HEK293 (cell line): ENCODE measurements around the gene METTL8.

Experiments used
- CTCF ChIA-PET: fragments of 350-600 bp; formaldehyde crosslinking; extraction: SDS; loops from one replicate; lab custom pipeline; 2021; ENCODE audit warnings: antibody characterized with exemption; lab: Yijun Ruan, JAX
- POLR2A ChIA-PET: fragments of 300-600 bp; formaldehyde crosslinking; extraction: SDS; loops from one replicate; lab custom pipeline; 2020; ENCODE audit warnings: antibody characterized with exemption, inconsistent platforms; lab: Yijun Ruan, JAX
- H3K27ac ChIP-seq: fragments of 200-500 bp; sonication (Bioruptor generic); 2 replicates; pipeline ENCODE4 v1.5.1; 2014; ENCODE audit warnings: low read depth, low read length, control low read depth, inconsistent platforms; ENCODE audit errors: extremely low read depth
- H3K36me3 ChIP-seq, 2 experiments: fragments of 200-500 bp in 1 of 2; sonication (Bioruptor generic) in 1 of 2; 1 replicate in 1 of 2; 2 replicates in 1 of 2; pipeline ENCODE4 v1.5.1; 2014 to 2017; ENCODE audit warnings: inconsistent platforms in 2 of 2, low read length in 2 of 2; ENCODE audit not compliant: control insufficient read depth in 2 of 2, insufficient read depth in 1 of 2
- H3K4me1 ChIP-seq: fragments of 200-500 bp; sonication (Bioruptor generic); 2 replicates; pipeline ENCODE4 v1.5.1; 2014; ENCODE audit warnings: mild to moderate bottlenecking, low read length, inconsistent platforms; ENCODE audit not compliant: control insufficient read depth, insufficient read depth
- H3K4me3 ChIP-seq: 2 replicates; pipeline ENCODE4 v1.5.1; 2011; ENCODE audit warnings: low read depth, mild to moderate bottlenecking, control low read depth, low read length, moderate library complexity
- H3K9me3 ChIP-seq: fragments of 200-500 bp; sonication (Bioruptor generic); 2 replicates; pipeline ENCODE4 v1.5.1; 2014; ENCODE audit warnings: low read depth, low read length, inconsistent platforms; ENCODE audit not compliant: control insufficient read depth, insufficient read depth
- BCL11A ChIP-seq: fragments of 450-650 bp; formaldehyde crosslinking; IDR thresholded peaks from 2 replicates; pipeline ENCODE4 v1.5.1; 2016; ENCODE audit warnings: low read depth, missing biosample characterization, missing genetic modification characterization
- FEZF1 ChIP-seq: fragments of 450-650 bp; formaldehyde crosslinking; IDR thresholded peaks from 2 replicates; pipeline ENCODE4 v1.5.1; 2016; ENCODE audit warnings: missing biosample characterization, missing genetic modification characterization
- GLI4 ChIP-seq: fragments of 450-650 bp; formaldehyde crosslinking; IDR thresholded peaks from 2 replicates; pipeline ENCODE4 v1.5.1; 2016; ENCODE audit warnings: missing biosample characterization, missing genetic modification characterization
- KLF10 ChIP-seq: fragments of 450-650 bp; IDR thresholded peaks from 2 replicates; pipeline ENCODE4 v1.5.1; 2018; ENCODE audit warnings: missing biosample characterization, mild to moderate bottlenecking, missing genetic modification characterization
- KLF8 ChIP-seq: fragments of 450-650 bp; formaldehyde crosslinking; IDR thresholded peaks from 2 replicates; pipeline ENCODE4 v1.5.1; 2016; ENCODE audit warnings: missing biosample characterization, missing genetic modification characterization
- OVOL3 ChIP-seq: fragments of 450-650 bp; formaldehyde crosslinking; IDR thresholded peaks from 2 replicates; pipeline ENCODE4 v1.5.1; 2016; ENCODE audit warnings: missing biosample characterization, missing genetic modification characterization
- PBX3 ChIP-seq: sonication (generic); formaldehyde crosslinking; IDR thresholded peaks from 2 replicates; pipeline ENCODE4 v1.8.1; 2022; ENCODE audit warnings: mild to moderate bottlenecking, moderate library complexity, missing genetic modification reagents
- ZNF157 ChIP-seq: fragments of 450-650 bp; formaldehyde crosslinking; IDR thresholded peaks from 2 replicates; pipeline ENCODE4 v1.5.1; 2016; ENCODE audit warnings: missing biosample characterization, missing genetic modification characterization
- ZNF175 ChIP-seq: fragments of 450-650 bp; formaldehyde crosslinking; IDR thresholded peaks from 2 replicates; pipeline ENCODE4 v1.5.1; 2016; ENCODE audit warnings: missing biosample characterization, missing genetic modification characterization
- ZNF2 ChIP-seq: fragments of 450-650 bp; formaldehyde crosslinking; IDR thresholded peaks from 2 replicates; pipeline ENCODE4 v1.5.1; 2016; ENCODE audit warnings: missing biosample characterization, missing genetic modification characterization
- ZNF202 ChIP-seq: fragments of 450-650 bp; formaldehyde crosslinking; IDR thresholded peaks from 2 replicates; pipeline ENCODE4 v1.5.1; 2016; ENCODE audit warnings: missing biosample characterization, missing genetic modification characterization, borderline replicate concordance
- ZNF266 ChIP-seq: fragments of 450-650 bp; formaldehyde crosslinking; IDR thresholded peaks from 2 replicates; pipeline ENCODE4 v1.5.1; 2016; ENCODE audit warnings: missing biosample characterization, missing genetic modification characterization, low read depth
- ZNF449 ChIP-seq: fragments of 450-650 bp; formaldehyde crosslinking; IDR thresholded peaks from 2 replicates; pipeline ENCODE4 v1.5.1; 2017; ENCODE audit warnings: missing biosample characterization, mild to moderate bottlenecking, missing genetic modification characterization, moderate library complexity
- ZNF529 ChIP-seq: fragments of 450-650 bp; formaldehyde crosslinking; IDR thresholded peaks from 2 replicates; pipeline ENCODE4 v1.5.1; 2017; ENCODE audit warnings: missing genetic modification characterization, missing biosample characterization; ENCODE audit not compliant: insufficient replicate concordance
- ZNF560 ChIP-seq: fragments of 450-650 bp; formaldehyde crosslinking; IDR thresholded peaks from 2 replicates; pipeline ENCODE4 v1.5.1; 2017; ENCODE audit warnings: missing biosample characterization, missing genetic modification characterization, borderline replicate concordance
- ZNF561 ChIP-seq: fragments of 450-650 bp; IDR thresholded peaks from 2 replicates; pipeline ENCODE4 v1.5.1; 2018; ENCODE audit warnings: missing biosample characterization, missing genetic modification characterization, borderline replicate concordance
- ZNF624 ChIP-seq: fragments of 450-650 bp; formaldehyde crosslinking; IDR thresholded peaks from 2 replicates; pipeline ENCODE4 v1.5.1; 2017; ENCODE audit warnings: missing biosample characterization, missing genetic modification characterization
- ZNF670 ChIP-seq: fragments of 450-650 bp; formaldehyde crosslinking; IDR thresholded peaks from 2 replicates; pipeline ENCODE4 v1.5.1; 2016; ENCODE audit warnings: missing biosample characterization, missing genetic modification characterization, low read depth
- ZNF701 ChIP-seq: fragments of 450-650 bp; formaldehyde crosslinking; IDR thresholded peaks from 2 replicates; pipeline ENCODE4 v1.5.1; 2016; ENCODE audit warnings: missing biosample characterization, missing genetic modification characterization
- ZNF768 ChIP-seq: fragments of 450-650 bp; formaldehyde crosslinking; IDR thresholded peaks from 2 replicates; pipeline ENCODE4 v1.5.1; 2018; ENCODE audit warnings: missing biosample characterization, mild to moderate bottlenecking, missing genetic modification characterization
- TF ChIP-seq, protein P1 (sequence below): fragments of 450-650 bp; formaldehyde crosslinking; conservative IDR thresholded peaks from 2 replicates; pipeline ENCODE4 v1.5.1; 2016; ENCODE audit warnings: low read depth, missing biosample characterization, missing genetic modification characterization
- TF ChIP-seq, protein P2 (sequence below): fragments of 450-650 bp; formaldehyde crosslinking; IDR thresholded peaks from 2 replicates; pipeline ENCODE4 v1.5.1; 2017; ENCODE audit warnings: missing biosample characterization, missing genetic modification characterization
- TF ChIP-seq, protein P3 (sequence below): fragments of 450-650 bp; formaldehyde crosslinking; IDR thresholded peaks from 2 replicates; pipeline ENCODE4 v1.5.1; 2017; ENCODE audit warnings: missing biosample characterization, missing genetic modification characterization
- TF ChIP-seq, protein P4 (sequence below): fragments of 450-650 bp; formaldehyde crosslinking; IDR thresholded peaks from 2 replicates; pipeline ENCODE4 v1.5.1; 2016; ENCODE audit warnings: missing biosample characterization, missing genetic modification characterization

The METTL8 gene

DNA sequence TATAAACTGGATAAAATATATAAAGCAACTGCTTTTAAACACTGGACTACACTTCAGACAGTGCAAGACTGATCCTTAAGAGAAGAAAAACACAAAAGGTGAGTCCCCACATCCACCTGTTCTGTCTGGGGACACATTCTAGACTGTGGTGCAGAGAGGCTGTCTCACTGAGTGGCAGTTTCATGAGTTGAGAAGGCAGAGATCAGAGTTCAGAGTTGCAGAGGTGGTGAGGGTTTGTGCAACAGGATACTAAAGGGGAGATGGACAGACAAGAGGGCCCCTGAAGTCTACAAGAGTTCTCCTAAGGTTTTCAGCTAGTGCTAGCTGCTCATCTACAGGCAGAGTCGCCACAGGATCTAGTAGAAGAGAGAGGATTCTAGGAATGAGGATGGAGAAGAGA, 68.0 kb downstream of the METTL8 start:
- TF ChIP-seq KLF10: no peak
- TF ChIP-seq PBX3 (CRISPR knock-in tag): no peak
- no peak for TF ChIP-seq ZNF157 (tag by site-specific recombination)
- TF ChIP-seq ZNF529 (tag by site-specific recombination): no peak
- TF ChIP-seq ZNF768 (tag by site-specific recombination): no peak
- TF ChIP-seq ZNF701 (tag by site-specific recombination): no peak
- TF ChIP-seq ZNF2 (tag by site-specific recombination): no peak
- no peak for TF ChIP-seq ZNF202 (tag by site-specific recombination)
- no peak for TF ChIP-seq FEZF1 (tag by site-specific recombination)
- TF ChIP-seq BCL11A (tag by site-specific recombination): no peak
- TF ChIP-seq, protein P1, sequence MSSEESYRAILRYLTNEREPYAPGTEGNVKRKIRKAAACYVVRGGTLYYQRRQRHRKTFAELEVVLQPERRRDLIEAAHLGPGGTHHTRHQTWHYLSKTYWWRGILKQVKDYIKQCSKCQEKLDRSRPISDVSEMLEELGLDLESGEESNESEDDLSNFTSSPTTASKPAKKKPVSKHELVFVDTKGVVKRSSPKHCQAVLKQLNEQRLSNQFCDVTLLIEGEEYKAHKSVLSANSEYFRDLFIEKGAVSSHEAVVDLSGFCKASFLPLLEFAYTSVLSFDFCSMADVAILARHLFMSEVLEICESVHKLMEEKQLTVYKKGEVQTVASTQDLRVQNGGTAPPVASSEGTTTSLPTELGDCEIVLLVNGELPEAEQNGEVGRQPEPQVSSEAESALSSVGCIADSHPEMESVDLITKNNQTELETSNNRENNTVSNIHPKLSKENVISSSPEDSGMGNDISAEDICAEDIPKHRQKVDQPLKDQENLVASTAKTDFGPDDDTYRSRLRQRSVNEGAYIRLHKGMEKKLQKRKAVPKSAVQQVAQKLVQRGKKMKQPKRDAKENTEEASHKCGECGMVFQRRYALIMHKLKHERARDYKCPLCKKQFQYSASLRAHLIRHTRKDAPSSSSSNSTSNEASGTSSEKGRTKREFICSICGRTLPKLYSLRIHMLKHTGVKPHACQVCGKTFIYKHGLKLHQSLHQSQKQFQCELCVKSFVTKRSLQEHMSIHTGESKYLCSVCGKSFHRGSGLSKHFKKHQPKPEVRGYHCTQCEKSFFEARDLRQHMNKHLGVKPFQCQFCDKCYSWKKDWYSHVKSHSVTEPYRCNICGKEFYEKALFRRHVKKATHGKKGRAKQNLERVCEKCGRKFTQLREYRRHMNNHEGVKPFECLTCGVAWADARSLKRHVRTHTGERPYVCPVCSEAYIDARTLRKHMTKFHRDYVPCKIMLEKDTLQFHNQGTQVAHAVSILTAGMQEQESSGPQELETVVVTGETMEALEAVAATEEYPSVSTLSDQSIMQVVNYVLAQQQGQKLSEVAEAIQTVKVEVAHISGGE (tag by site-specific recombination): no peak
- TF ChIP-seq, all 188 proteins: peak for 0
- POLR2A ChIA-PET: no interaction called here
- Histone ChIP-seq H3K4me1 (no peaks in the 10 kb centered on the region), H3K36me3 (0 out of 3 replicates have a peak, but pooled peaks cover 0 to 3% of the 10 kb centered on the region in 2 experiments), H3K9me3 (no peaks in the 10 kb centered on the region; the same call in 1 of the 2 replicates), H3K27ac (no peak overlapping the region), H3K4me3 (no peak overlapping the region)
- CTCF ChIA-PET: no interaction called here

DNA sequence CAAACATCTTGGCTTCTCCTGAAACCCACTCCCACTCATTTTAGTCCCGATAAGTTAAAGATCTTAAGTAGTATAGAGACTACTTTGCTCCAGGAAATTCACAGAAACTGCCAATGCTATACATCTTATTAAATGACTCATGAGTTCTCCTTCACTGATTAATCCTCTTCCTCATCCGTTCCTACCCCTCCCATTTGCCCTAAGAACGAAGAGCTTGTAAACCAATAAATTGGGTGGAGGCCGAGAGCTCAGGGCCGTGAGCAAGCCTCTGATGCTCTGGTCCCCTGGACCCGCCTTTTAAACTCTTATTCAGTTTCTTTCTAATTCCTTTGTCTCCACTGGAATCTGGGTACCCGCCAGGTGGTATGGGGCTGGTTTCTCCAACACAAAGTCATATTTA, 68.6 kb downstream of the METTL8 start:
- CTCF ChIA-PET: no interaction called here

More for the DNA sequence above, 68.6 kb downstream of the METTL8 start:
- Histone ChIP-seq H3K9me3 (no peaks in the 10 kb centered on the region; the same call in 1 of the 2 replicates), H3K36me3 (0 out of 3 replicates have a peak, but pooled peaks cover 0 to 3% of the 10 kb centered on the region in 2 experiments), H3K4me1 (no peaks in the 10 kb centered on the region), H3K4me3 (no peak overlapping the region), H3K27ac (no peak overlapping the region)
- POLR2A ChIA-PET: no interaction called here
- TF ChIP-seq ZNF561 (no peak), OVOL3 (tag by site-specific recombination) (no peak), ZNF670 (tag by site-specific recombination) (no peak), ZNF701 (tag by site-specific recombination) (no peak), KLF8 (tag by site-specific recombination) (no peak), GLI4 (tag by site-specific recombination) (no peak), ZNF175 (tag by site-specific recombination) (no peak), ZNF560 (tag by site-specific recombination) (no peak), ZNF266 (tag by site-specific recombination) (no peak), ZNF624 (tag by site-specific recombination) (no peak), ZNF449 (no peak)
- TF ChIP-seq, protein P2, sequence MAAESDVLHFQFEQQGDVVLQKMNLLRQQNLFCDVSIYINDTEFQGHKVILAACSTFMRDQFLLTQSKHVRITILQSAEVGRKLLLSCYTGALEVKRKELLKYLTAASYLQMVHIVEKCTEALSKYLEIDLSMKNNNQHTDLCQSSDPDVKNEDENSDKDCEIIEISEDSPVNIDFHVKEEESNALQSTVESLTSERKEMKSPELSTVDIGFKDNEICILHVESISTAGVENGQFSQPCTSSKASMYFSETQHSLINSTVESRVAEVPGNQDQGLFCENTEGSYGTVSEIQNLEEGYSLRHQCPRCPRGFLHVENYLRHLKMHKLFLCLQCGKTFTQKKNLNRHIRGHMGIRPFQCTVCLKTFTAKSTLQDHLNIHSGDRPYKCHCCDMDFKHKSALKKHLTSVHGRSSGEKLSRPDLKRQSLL (tag by site-specific recombination): no peak
- TF ChIP-seq, protein P3, sequence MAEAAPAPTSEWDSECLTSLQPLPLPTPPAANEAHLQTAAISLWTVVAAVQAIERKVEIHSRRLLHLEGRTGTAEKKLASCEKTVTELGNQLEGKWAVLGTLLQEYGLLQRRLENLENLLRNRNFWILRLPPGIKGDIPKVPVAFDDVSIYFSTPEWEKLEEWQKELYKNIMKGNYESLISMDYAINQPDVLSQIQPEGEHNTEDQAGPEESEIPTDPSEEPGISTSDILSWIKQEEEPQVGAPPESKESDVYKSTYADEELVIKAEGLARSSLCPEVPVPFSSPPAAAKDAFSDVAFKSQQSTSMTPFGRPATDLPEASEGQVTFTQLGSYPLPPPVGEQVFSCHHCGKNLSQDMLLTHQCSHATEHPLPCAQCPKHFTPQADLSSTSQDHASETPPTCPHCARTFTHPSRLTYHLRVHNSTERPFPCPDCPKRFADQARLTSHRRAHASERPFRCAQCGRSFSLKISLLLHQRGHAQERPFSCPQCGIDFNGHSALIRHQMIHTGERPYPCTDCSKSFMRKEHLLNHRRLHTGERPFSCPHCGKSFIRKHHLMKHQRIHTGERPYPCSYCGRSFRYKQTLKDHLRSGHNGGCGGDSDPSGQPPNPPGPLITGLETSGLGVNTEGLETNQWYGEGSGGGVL (tag by site-specific recombination): no peak
- TF ChIP-seq, protein P4, sequence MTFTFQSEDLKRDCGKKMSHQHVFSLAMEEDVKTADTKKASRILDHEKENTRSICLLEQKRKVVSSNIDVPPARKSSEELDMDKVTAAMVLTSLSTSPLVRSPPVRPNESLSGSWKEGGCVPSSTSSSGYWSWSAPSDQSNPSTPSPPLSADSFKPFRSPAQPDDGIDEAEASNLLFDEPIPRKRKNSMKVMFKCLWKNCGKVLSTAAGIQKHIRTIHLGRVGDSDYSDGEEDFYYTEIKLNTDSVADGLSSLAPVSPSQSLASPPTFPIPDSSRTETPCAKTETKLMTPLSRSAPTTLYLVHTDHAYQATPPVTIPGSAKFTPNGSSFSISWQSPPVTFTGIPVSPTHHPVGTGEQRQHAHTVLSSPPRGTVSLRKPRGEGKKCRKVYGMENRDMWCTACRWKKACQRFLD (tag by site-specific recombination): no peak
